Mesenchymal stem cell (in vitro differentiated cells and primary cell): ENCODE results near the gene CYREN.
A peak's percentile ranks its signal among the peaks of the same experiment; 100 is the strongest.

Source experiments
- DNase-seq: peaks from one replicate; pipeline ENCODE4 v3.0.0-alpha.2; 2013
- H2AFZ ChIP-seq: one replicate; pipeline ENCODE4 v1.6.1; 2013; ENCODE audit warnings: low read depth, mild to moderate bottlenecking, control low read depth, inconsistent platforms, low read length, moderate library complexity
- H2AK5ac ChIP-seq: 2 replicates; pipeline ENCODE4 v1.6.1; 2013; ENCODE audit warnings: low read length, moderate library complexity, mild to moderate bottlenecking, inconsistent platforms; ENCODE audit not compliant: severe bottlenecking
- H2BK120ac ChIP-seq: one replicate; pipeline ENCODE4 v1.6.1; 2013; ENCODE audit warnings: low read depth, mild to moderate bottlenecking, inconsistent platforms, low read length, moderate library complexity
- H2BK12ac ChIP-seq, 2 experiments: one replicate each; pipeline ENCODE4 v1.6.1; 2013; ENCODE audit warnings: inconsistent platforms in 2 of 2, low read length in 2 of 2, mild to moderate bottlenecking in 2 of 2, moderate library complexity in 2 of 2, control low read depth in 1 of 2
- H2BK15ac ChIP-seq: one replicate; pipeline ENCODE4 v1.6.1; 2013; ENCODE audit warnings: mild to moderate bottlenecking, low read depth, inconsistent platforms; ENCODE audit not compliant: poor library complexity, severe bottlenecking
- H2BK5ac ChIP-seq: 2 replicates; pipeline ENCODE4 v1.6.1; 2013; ENCODE audit warnings: low read depth, mild to moderate bottlenecking, low read length, control low read depth, inconsistent platforms; ENCODE audit not compliant: poor library complexity, severe bottlenecking
- H3K14ac ChIP-seq, 2 experiments: one replicate each; pipeline ENCODE4 v1.6.1; 2013; ENCODE audit warnings: inconsistent platforms in 2 of 2, low read length in 2 of 2, control low read depth in 1 of 2, mild to moderate bottlenecking in 1 of 2, moderate library complexity in 1 of 2
- H3K18ac ChIP-seq, 2 experiments: one replicate each; pipeline ENCODE4 v1.6.1; 2013; ENCODE audit warnings: inconsistent platforms in 2 of 2, low read length in 2 of 2, control low read depth in 1 of 2, low read depth in 1 of 2, mild to moderate bottlenecking in 1 of 2
- H3K23ac ChIP-seq, 2 experiments: one replicate each; pipeline ENCODE4 v1.6.1; 2013; ENCODE audit warnings: inconsistent platforms in 2 of 2, low read length in 2 of 2, mild to moderate bottlenecking in 2 of 2, moderate library complexity in 2 of 2, control low read depth in 1 of 2
- H3K27ac ChIP-seq: 2 replicates; pipeline ENCODE4 v1.5.1; 2013; ENCODE audit warnings: mild to moderate bottlenecking, moderate library complexity, low read length, control low read depth, inconsistent platforms; ENCODE audit not compliant: poor library complexity, severe bottlenecking
- H3K27me3 ChIP-seq, 2 experiments: 2 replicates each; pipeline versions ENCODE4 v1.6.1 to v1.7.0; 2013; ENCODE audit warnings: low read length in 2 of 2, mild to moderate bottlenecking in 2 of 2, moderate library complexity in 2 of 2, control low read depth in 1 of 2, inconsistent platforms in 1 of 2; ENCODE audit not compliant: control insufficient read depth in 1 of 2, insufficient read depth in 1 of 2
- H3K36me3 ChIP-seq, 2 experiments: 2 replicates each; pipeline versions ENCODE4 v1.6.1 to v1.7.0; 2013; ENCODE audit warnings: low read length in 2 of 2, control low read depth in 1 of 2, inconsistent platforms in 1 of 2, low read depth in 1 of 2, mild to moderate bottlenecking in 1 of 2; ENCODE audit not compliant: insufficient read depth in 2 of 2, control insufficient read depth in 1 of 2
- H3K4ac ChIP-seq, 2 experiments: one replicate each; pipeline ENCODE4 v1.6.1; 2013; ENCODE audit warnings: inconsistent platforms in 2 of 2, low read length in 2 of 2, mild to moderate bottlenecking in 2 of 2, moderate library complexity in 2 of 2, control low read depth in 1 of 2, low read depth in 1 of 2
- H3K4me1 ChIP-seq: 2 replicates; pipeline ENCODE4 v1.6.1; 2013; ENCODE audit warnings: low read depth, low read length, control low read depth; ENCODE audit not compliant: control insufficient read depth, insufficient read depth
- H3K4me2 ChIP-seq: 2 replicates; pipeline ENCODE4 v1.6.1; 2013; ENCODE audit warnings: low read length, mild to moderate bottlenecking, inconsistent platforms; ENCODE audit not compliant: poor library complexity, severe bottlenecking
- H3K4me3 ChIP-seq, 2 experiments: 2 replicates each; pipeline versions ENCODE4 v1.5.1 to v1.7.0; 2013; ENCODE audit warnings: low read length in 2 of 2, mild to moderate bottlenecking in 2 of 2, control low read depth in 1 of 2, low read depth in 1 of 2; ENCODE audit not compliant: insufficient read depth in 1 of 2
- H3K79me1 ChIP-seq: replicated peaks from 2 replicates; pipeline ENCODE4 v1.6.1; 2013; ENCODE audit warnings: mild to moderate bottlenecking, control low read depth, low read length, inconsistent platforms; ENCODE audit not compliant: poor library complexity, severe bottlenecking
- H3K9ac ChIP-seq: 2 replicates; pipeline ENCODE4 v1.7.0; 2013; ENCODE audit warnings: mild to moderate bottlenecking, low read length, moderate library complexity
- H3K9me3 ChIP-seq: 2 replicates; pipeline ENCODE4 v1.7.0; 2013; ENCODE audit warnings: mild to moderate bottlenecking, low read length; ENCODE audit not compliant: control insufficient read depth
- H4K8ac ChIP-seq: one replicate; pipeline ENCODE4 v1.6.1; 2013; ENCODE audit warnings: inconsistent platforms, mild to moderate bottlenecking, low read length, moderate library complexity
- H4K91ac ChIP-seq: one replicate; pipeline ENCODE4 v1.6.1; 2013; ENCODE audit warnings: mild to moderate bottlenecking, low read length, inconsistent platforms
- WGBS: methylation state at CpG from one replicate; pipeline ENCODE4 v1.1.7; 2013; ENCODE audit warnings: mixed read lengths; 5-methylcytosine and 5-hydroxymethylcytosine counted together

Gene CYREN

GRCh38 chr7:135160858-135161653 is 9.5 kb downstream of the CYREN start:
- Histone ChIP-seq H3K27ac (peak overlapping the region; percentile 90), H2BK15ac (no peak overlapping the region), H3K4me3 (no peak overlapping the region), H2BK5ac (peak overlapping the region; percentile 71), H3K27me3 (no peaks in the 10 kb centered on the region), H4K8ac (peak overlapping the region; percentile 52), H3K4me2 (no peak overlapping the region), H3K23ac (no peak overlapping the region), H3K4me1 (peaks cover 28% of the 10 kb centered on the region), H2AFZ (no peak overlapping the region), H2BK12ac (peak overlapping the region in 1 of 2 experiments; percentile 95), H3K36me3 (peaks cover 31 to 45% of the 10 kb centered on the region in 2 experiments), H4K91ac (peak overlapping the region; percentile 23), H2AK5ac (peak overlapping the region; percentile 63), H3K4ac (peak overlapping the region; percentile 3 to 5), H3K14ac (no peak overlapping the region), H3K9me3 (peaks cover 13% of the 10 kb centered on the region), H3K18ac (peak overlapping the region; percentile 52 to 84), H2BK120ac (peak overlapping the region; percentile 39), H3K9ac (peak overlapping the region; percentile 44), H3K79me1 (peaks cover 32% of the 10 kb centered on the region)
- DNase-seq, result peak; percentile 49
- WGBS, result 64% methylated on average over 9 of the region's 9 CpGs

GRCh38 chr7:135160098-135160857 is 10.2 kb downstream of the CYREN start:
- peak overlapping the region; percentile 44 for H3K9ac ChIP-seq
- DNase-seq, result peak; percentile 75
- H2BK120ac ChIP-seq, result peak overlapping the region; percentile 39
- H3K23ac ChIP-seq, result no peak overlapping the region
- peaks cover 24 to 37% of the 10 kb centered on the region in 2 experiments for H3K36me3 ChIP-seq
- H3K14ac ChIP-seq, result no peak overlapping the region
- H3K79me1 ChIP-seq, result peaks cover 27% of the 10 kb centered on the region
- no peak overlapping the region for H2BK5ac ChIP-seq
- no peaks in the 10 kb centered on the region for H3K27me3 ChIP-seq
- H2BK12ac ChIP-seq, result peak overlapping the region in 1 of 2 experiments; percentile 95
- peaks cover 28% of the 10 kb centered on the region for H3K4me1 ChIP-seq
- WGBS, result 40% methylated on average over 4 of the region's 5 CpGs
- peaks cover 21% of the 10 kb centered on the region for H3K9me3 ChIP-seq
- no peak overlapping the region for H3K4me2 ChIP-seq
- H3K18ac ChIP-seq, result peak overlapping the region in 1 of 2 experiments; percentile 54
- H3K4ac ChIP-seq, result peak overlapping the region in 1 of 2 experiments; percentile 60
- peak overlapping the region; percentile 90 for H3K27ac ChIP-seq
- peak overlapping the region in 1 of 2 experiments; percentile 38 for H3K4me3 ChIP-seq
- H2AK5ac ChIP-seq, result peak overlapping the region; percentile 68
- no peak overlapping the region for H4K91ac ChIP-seq
- H2BK15ac ChIP-seq, result no peak overlapping the region
- no peak overlapping the region for H4K8ac ChIP-seq
- H2AFZ ChIP-seq, result no peak overlapping the region

GRCh38 chr7:135159359-135160085 is 11.0 kb downstream of the CYREN start:
- peak overlapping the region; percentile 90 for H3K27ac ChIP-seq
- H3K27me3 ChIP-seq, result no peaks in the 10 kb centered on the region
- no peak overlapping the region for H3K18ac ChIP-seq
- peaks cover 24% of the 10 kb centered on the region for H3K79me1 ChIP-seq
- no peak overlapping the region for H2AFZ ChIP-seq
- H3K9ac ChIP-seq, result peak overlapping the region; percentile 44
- H3K4me3 ChIP-seq, result peak overlapping the region in 1 of 2 experiments; percentile 38
- peaks cover 28% of the 10 kb centered on the region for H3K4me1 ChIP-seq
- peaks cover 28% of the 10 kb centered on the region for H3K9me3 ChIP-seq
- 90% methylated on average over 2 of the region's 2 CpGs for WGBS
- no peak overlapping the region for H3K23ac ChIP-seq
- peak overlapping the region in 1 of 2 experiments; percentile 45 for H3K4ac ChIP-seq
- no peak overlapping the region for H2BK15ac ChIP-seq
- H4K91ac ChIP-seq, result no peak overlapping the region
- H2BK5ac ChIP-seq, result no peak overlapping the region
- no peak overlapping the region for H2BK12ac ChIP-seq
- peak; percentile 32 for DNase-seq
- no peak overlapping the region for H2BK120ac ChIP-seq
- peaks cover 16 to 34% of the 10 kb centered on the region in 2 experiments for H3K36me3 ChIP-seq
- no peak overlapping the region for H3K14ac ChIP-seq
- peak overlapping the region; percentile 23 for H3K4me2 ChIP-seq
- no peak overlapping the region for H4K8ac ChIP-seq
- H2AK5ac ChIP-seq, result peak overlapping the region; percentile 82
